OCI-LY3 (cell line): ENCODE measurements around the gene ABCC8.

Experiments
- CTCF ChIP-seq: fragments of 200-600, 300-600 bp; sonication (generic); IDR thresholded peaks from 2 replicates; pipeline ENCODE4 v1.5.1; 2014; ENCODE audit warnings: antibody characterized with exemption, low read length, low read depth
- EZH2phosphoT487 ChIP-seq: fragments of 200-600 bp; shearing (Covaris generic); IDR thresholded peaks from 2 replicates; pipeline ENCODE4 v1.6.1; 2018; ENCODE audit warnings: antibody characterized with exemption, mixed run types, low read depth

- TF ChIP-seq CTCF = no peak
- TF ChIP-seq EZH2phosphoT487 = no peak
Measured at GRCh38 chr11:17391493-17392355, 84.9 kb downstream of the ABCC8 start.
